HepG2 (cell line): ENCODE results near the gene FASTK. TPM values are rescaled to one million over a fixed set of nuclear protein-coding genes. Genes with fewer than 3 reads are reported as not detected.

Experiments
- ATAC-seq: fragments of 200-7000 bp; cut with Tn5 transposase; 3 replicates; pipeline ENCODE4 v1.9.1; 2020; ENCODE audit warnings: mild to moderate bottlenecking, moderate library complexity
- BruUV-seq: library from RNA; stranded (reverse); fragments of 400-500 nt; replicated peaks from 2 replicates; lab custom pipeline; 2021; lab: Mats Ljungman, UMichigan
- CTCF ChIA-PET: fragments of 300-600 bp; formaldehyde crosslinking; extraction: SDS; loops from one replicate; lab custom pipeline; 2021; ENCODE audit warnings: low total read pairs, inconsistent platforms, low intra/inter-chr PET ratio; lab: Yijun Ruan, JAX
- POLR2A ChIA-PET: fragments of 350-600 bp; sonication (Branson Sonifier 250); formaldehyde crosslinking; loops from one replicate; lab custom pipeline; 2020; ENCODE audit warnings: antibody characterized with exemption, inconsistent platforms; lab: Yijun Ruan, JAX
- DNase-seq: peaks from one replicate; pipeline ENCODE4 v3.0.0-alpha.2; 2015; ENCODE audit warnings: low spot score
- FAIRE-seq: peaks from 3 replicates; lab custom pipeline; 2011; peaks lifted over from hg19 to GRCh38; lab: Jason Lieb, UNC
- H2AFZ ChIP-seq: one replicate; pipeline ENCODE4 v1.6.1; 2011; ENCODE audit warnings: low read length, inconsistent platforms
- H3K27ac ChIP-seq: fragments of 300-600 bp; 3 replicates; pipeline ENCODE4 v1.8.0; 2011; ENCODE audit warnings: mixed run types, mild to moderate bottlenecking, mixed read lengths, low read length, inconsistent platforms; ENCODE audit not compliant: insufficient read depth; ENCODE audit errors: extremely low read length
- H3K27me3 ChIP-seq, 2 experiments: fragments of 200-600 bp in 1 of 2; 2 replicates in 1 of 2; 3 replicates in 1 of 2; pipeline versions ENCODE4 v1.6.0 to v1.8.0; 2011; ENCODE audit warnings: low read length in 2 of 2, mild to moderate bottlenecking in 2 of 2, moderate library complexity in 2 of 2, inconsistent platforms in 1 of 2; ENCODE audit not compliant: insufficient read depth in 2 of 2, control insufficient read depth in 1 of 2
- H3K36me3 ChIP-seq, 2 experiments: fragments of 200-600 bp in 1 of 2; replicated peaks in 1 of 2; 2 replicates in 1 of 2; 3 replicates in 1 of 2; pipeline versions ENCODE4 v1.5.1 to v1.8.0; 2011; ENCODE audit warnings: low read length in 2 of 2, inconsistent platforms in 1 of 2; ENCODE audit not compliant: insufficient read depth in 2 of 2, control insufficient read depth in 1 of 2
- H3K4me1 ChIP-seq: 2 replicates; pipeline ENCODE4 v1.5.1; 2012; ENCODE audit warnings: low read length, inconsistent platforms; ENCODE audit not compliant: insufficient read depth
- H3K4me2 ChIP-seq: 2 replicates; pipeline ENCODE4 v1.6.0; 2011; ENCODE audit warnings: low read depth, low read length, inconsistent platforms
- H3K4me3 ChIP-seq, 3 experiments: fragments of 200-600 bp in 1 of 3; sonication (generic), shearing (Covaris generic) in 1 of 3; replicated peaks in 1 of 3; 2 replicates each; pipeline ENCODE4 v1.5.1; 2011 to 2016; ENCODE audit warnings: low read length in 3 of 3, inconsistent platforms in 2 of 3, low read depth in 2 of 3, mild to moderate bottlenecking in 2 of 3, control low read depth in 1 of 3, mixed read lengths in 1 of 3; ENCODE audit not compliant: insufficient read depth in 1 of 3
- H3K79me2 ChIP-seq: one replicate; pipeline ENCODE4 v1.6.1; 2011; ENCODE audit warnings: low read length, inconsistent platforms; ENCODE audit not compliant: insufficient read depth
- H3K9ac ChIP-seq: 2 replicates; pipeline ENCODE4 v1.6.0; 2011; ENCODE audit warnings: mild to moderate bottlenecking, low read depth, low read length, inconsistent platforms; ENCODE audit not compliant: insufficient read depth
- H3K9me3 ChIP-seq: 2 replicates; pipeline ENCODE4 v1.5.1; 2012; ENCODE audit warnings: mild to moderate bottlenecking, low read length
- H4K20me1 ChIP-seq: 2 replicates; pipeline ENCODE4 v1.6.0; 2011; ENCODE audit warnings: inconsistent platforms, mild to moderate bottlenecking, low read length, moderate library complexity; ENCODE audit not compliant: insufficient read depth
- ARNTL ChIP-seq: sonication (generic); formaldehyde crosslinking; IDR thresholded peaks from 2 replicates; pipeline ENCODE4 v1.4.0; 2020; ENCODE audit warnings: mild to moderate bottlenecking, missing genetic modification reagents
- CAMTA2 ChIP-seq: sonication (generic); formaldehyde crosslinking; IDR thresholded peaks from 2 replicates; pipeline ENCODE4 v1.4.0; 2020; ENCODE audit warnings: mild to moderate bottlenecking, missing genetic modification reagents, borderline replicate concordance
- FOXA3 ChIP-seq: IDR thresholded peaks from 2 replicates; pipeline ENCODE4 v1.6.1; 2016; ENCODE audit warnings: missing genetic modification reagents, missing compliant biosample characterization
- ZNF256 ChIP-seq: sonication (generic); formaldehyde crosslinking; conservative IDR thresholded peaks from 2 replicates; pipeline ENCODE4 v1.4.0; 2020; ENCODE audit warnings: missing genetic modification reagents
- ZNF44 ChIP-seq: sonication (generic); formaldehyde crosslinking; IDR thresholded peaks from 2 replicates; pipeline ENCODE4 v1.5.1; 2020; ENCODE audit warnings: mild to moderate bottlenecking, missing genetic modification reagents
- WGBS: methylation state at CpG from one replicate; pipeline ENCODE4 v1.1.6; 2017; ENCODE audit warnings: low lambda C conversion rate; 5-methylcytosine and 5-hydroxymethylcytosine counted together
- in situ Hi-C: cut with HindIII; loops from 2 replicates; pipeline ENCODE4 v1.10.0; 2017; ENCODE audit warnings: low pct_unique_long_range_greater_than_20kb; ENCODE audit not compliant: extremely low pct_ligation_motif_present
- intact Hi-C: fragments of 100-400 bp; cut with micrococcal nuclease; formaldehyde crosslinking; loops from one replicate; pipeline ENCODE4 v1.10.0; 2022; ENCODE audit not compliant: unreplicated experiment
- polyA plus RNA-seq, 8 experiments: library from polyadenylated mRNA; depleted of rRNA in 3 of 8; stranded (reverse) in 7 of 8; unstranded in 1 of 8; fragments of >200 nt; fragmentation: Illumina TruSeq in 4 of 8; extraction: Trizol in 4 of 8; gene quantifications; 2 replicates each; pipeline versions ENCODE4 v1.2.1 to v1.2.3, GENCODE V29; 2011 to 2016; ENCODE audit warnings: low read depth in 4 of 8, missing spikeins in 1 of 8, mixed read lengths in 1 of 8; ENCODE audit not compliant: insufficient read depth in 1 of 8
- total RNA-seq, 5 experiments: library from RNA; depleted of rRNA; stranded (reverse); fragments of >200 nt; fragmentation: Illumina TruSeq; extraction: Trizol; gene quantifications; 2 replicates each; pipeline ENCODE4 v1.2.3, GENCODE V29; 2016; ENCODE audit warnings: low read depth in 1 of 5
- TF ChIP-seq, protein P1 (sequence below): sonication (generic); formaldehyde crosslinking; IDR thresholded peaks from 2 replicates; pipeline ENCODE4 v1.4.0; 2020; ENCODE audit warnings: missing genetic modification reagents; ENCODE audit errors: not compliant biosample characterization
- TF ChIP-seq, protein P2 (sequence below): sonication (generic); formaldehyde crosslinking; IDR thresholded peaks from 2 replicates; pipeline ENCODE4 v1.4.0; 2020; ENCODE audit warnings: low read depth, missing genetic modification reagents

Gene FASTK
- total and polyA plus RNA-seq, 2 of the 13 experiments (the other 11 are each of a cell fraction or from before 2014, with no cell fraction given): 52.9 to 55.7 TPM

DNA sequence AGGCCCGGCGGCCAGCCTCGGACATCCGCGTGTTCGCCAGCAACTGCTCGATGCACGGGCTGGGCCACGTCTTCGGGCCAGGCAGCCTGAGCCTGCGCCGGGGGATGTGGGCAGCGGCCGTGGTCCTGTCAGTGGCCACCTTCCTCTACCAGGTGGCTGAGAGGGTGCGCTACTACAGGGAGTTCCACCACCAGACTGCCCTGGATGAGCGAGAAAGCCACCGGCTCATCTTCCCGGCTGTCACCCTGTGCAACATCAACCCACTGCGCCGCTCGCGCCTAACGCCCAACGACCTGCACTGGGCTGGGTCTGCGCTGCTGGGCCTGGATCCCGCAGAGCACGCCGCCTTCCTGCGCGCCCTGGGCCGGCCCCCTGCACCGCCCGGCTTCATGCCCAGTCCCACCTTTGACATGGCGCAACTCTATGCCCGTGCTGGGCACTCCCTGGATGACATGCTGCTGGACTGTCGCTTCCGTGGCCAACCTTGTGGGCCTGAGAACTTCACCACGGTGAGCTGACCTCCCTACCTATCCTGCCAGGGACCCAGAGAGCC is 31.6 kb downstream of the FASTK start (continued):
- TF ChIP-seq ZNF256 (no peak), CAMTA2 (CRISPR knock-in tag) (no peak)
- TF ChIP-seq, protein P1, sequence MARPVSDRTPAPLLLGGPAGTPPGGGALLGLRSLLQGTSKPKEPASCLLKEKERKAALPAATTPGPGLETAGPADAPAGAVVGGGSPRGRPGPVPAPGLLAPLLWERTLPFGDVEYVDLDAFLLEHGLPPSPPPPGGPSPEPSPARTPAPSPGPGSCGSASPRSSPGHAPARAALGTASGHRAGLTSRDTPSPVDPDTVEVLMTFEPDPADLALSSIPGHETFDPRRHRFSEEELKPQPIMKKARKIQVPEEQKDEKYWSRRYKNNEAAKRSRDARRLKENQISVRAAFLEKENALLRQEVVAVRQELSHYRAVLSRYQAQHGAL (CRISPR knock-in tag): no peak
- TF ChIP-seq, protein P2, sequence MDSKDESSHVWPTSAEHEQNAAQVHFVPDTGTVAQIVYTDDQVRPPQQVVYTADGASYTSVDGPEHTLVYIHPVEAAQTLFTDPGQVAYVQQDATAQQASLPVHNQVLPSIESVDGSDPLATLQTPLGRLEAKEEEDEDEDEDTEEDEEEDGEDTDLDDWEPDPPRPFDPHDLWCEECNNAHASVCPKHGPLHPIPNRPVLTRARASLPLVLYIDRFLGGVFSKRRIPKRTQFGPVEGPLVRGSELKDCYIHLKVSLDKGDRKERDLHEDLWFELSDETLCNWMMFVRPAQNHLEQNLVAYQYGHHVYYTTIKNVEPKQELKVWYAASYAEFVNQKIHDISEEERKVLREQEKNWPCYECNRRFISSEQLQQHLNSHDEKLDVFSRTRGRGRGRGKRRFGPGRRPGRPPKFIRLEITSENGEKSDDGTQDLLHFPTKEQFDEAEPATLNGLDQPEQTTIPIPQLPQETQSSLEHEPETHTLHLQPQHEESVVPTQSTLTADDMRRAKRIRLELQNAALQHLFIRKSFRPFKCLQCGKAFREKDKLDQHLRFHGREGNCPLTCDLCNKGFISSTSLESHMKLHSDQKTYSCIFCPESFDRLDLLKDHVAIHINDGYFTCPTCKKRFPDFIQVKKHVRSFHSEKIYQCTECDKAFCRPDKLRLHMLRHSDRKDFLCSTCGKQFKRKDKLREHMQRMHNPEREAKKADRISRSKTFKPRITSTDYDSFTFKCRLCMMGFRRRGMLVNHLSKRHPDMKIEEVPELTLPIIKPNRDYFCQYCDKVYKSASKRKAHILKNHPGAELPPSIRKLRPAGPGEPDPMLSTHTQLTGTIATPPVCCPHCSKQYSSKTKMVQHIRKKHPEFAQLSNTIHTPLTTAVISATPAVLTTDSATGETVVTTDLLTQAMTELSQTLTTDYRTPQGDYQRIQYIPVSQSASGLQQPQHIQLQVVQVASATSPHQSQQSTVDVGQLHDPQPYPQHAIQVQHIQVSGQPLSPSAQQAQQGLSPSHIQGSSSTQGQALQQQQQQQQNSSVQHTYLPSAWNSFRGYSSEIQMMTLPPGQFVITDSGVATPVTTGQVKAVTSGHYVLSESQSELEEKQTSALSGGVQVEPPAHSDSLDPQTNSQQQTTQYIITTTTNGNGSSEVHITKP: no peak
- TF ChIP-seq, all 625 proteins: peak for 0

DNA sequence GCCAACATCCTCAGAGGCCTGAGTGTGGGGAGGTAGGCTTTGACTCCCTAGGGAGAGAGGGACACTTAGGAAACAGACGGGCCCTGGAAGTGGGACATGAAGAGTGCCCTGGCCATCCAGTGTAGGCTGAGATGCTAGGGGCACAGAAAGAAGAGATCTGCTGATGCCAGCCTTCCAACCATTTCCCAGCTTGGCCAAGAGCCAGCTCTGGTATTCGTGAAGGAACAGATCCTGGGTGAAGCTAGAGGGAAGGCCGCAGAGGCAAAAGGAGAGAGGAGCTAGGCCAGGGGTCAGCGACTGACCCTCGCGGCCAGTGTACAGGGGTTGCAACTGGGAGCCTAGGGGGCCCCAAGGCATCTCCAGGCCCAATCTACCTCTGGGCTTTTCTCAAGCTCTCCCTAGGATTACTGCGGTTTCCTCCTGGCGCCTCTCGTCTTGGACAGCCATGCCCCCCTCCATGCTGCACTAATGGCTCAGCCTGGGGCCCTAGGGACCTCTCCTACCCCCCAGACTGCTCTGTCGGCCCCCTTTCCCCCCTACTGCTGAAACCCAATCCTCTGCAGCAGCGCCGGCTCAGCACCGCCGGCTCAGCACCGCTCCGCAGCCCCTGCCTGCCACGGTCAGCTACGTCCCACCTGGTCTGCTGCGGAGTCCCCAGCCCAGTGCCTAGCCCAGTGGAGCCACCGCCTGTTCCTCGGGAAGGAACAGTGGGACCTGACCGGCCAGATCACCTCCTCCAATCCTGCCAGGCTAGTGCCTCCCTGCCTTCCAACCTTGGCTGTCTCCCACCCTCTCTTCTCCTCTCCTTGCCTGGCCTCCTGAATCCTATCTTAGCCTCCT is 32.4 kb downstream of the FASTK start, which contains the start of gene ASIC3:
Gene ASIC3 (plus strand): TSS at position 556 of the 840 bp plus-strand sequence. CDS start 355 bp downstream, outside the sequence.
- no peak within 1 kb of the TSS for H3K4me2 ChIP-seq
- no peaks in the 10 kb centered on the region for H3K4me1 ChIP-seq
- peaks cover 1 to 12% of the 10 kb centered on the region in 2 experiments; a peak in 3 of 5 replicates for H3K27me3 ChIP-seq
- no peaks in the 10 kb centered on the region for H4K20me1 ChIP-seq
- H3K4me3 ChIP-seq: no peak within 1 kb of the TSS
- CTCF ChIA-PET: no interaction called here
- POLR2A ChIA-PET: no interaction called here
- TF ChIP-seq FOXA3 (CRISPR knock-in tag) (no peak), ZNF44 (CRISPR knock-in tag) (no peak), ARNTL (CRISPR knock-in tag) (no peak)
- TF ChIP-seq, all 625 proteins: peak for 0
- Histone ChIP-seq H3K9me3 (no peaks in the 10 kb centered on the region), H2AFZ (no peak within 1 kb of the TSS), H3K9ac (no peak within 1 kb of the TSS), H3K79me2 (no peaks in the 10 kb centered on the region), H3K27ac (no peak within 1 kb of the TSS), H3K36me3 (no peaks in the 10 kb centered on the region)
- FAIRE-seq: no peak
- BruUV-seq: no TSS peak
- intact Hi-C loops (no loop called here), in situ Hi-C loops (no loop called here)
- no peak for DNase-seq
- WGBS: 68% methylated on average over 19 of the region's 22 CpGs
- no peak for ATAC-seq
